Gastroesophageal sphincter (tissue), 3 donors: ENCODE results near the gene MEMO1.

Source experiments
- CTCF ChIP-seq, 4 experiments: fragments of 200-600 bp in 2 of 4; fragments of 450-650 bp in 2 of 4; sonication (generic) in 1 of 4; IDR thresholded peaks; one replicate each; pipeline ENCODE4 v1.5.1; 2017 to 2019; ENCODE audit warnings: antibody characterized with exemption in 4 of 4, mild to moderate bottlenecking in 2 of 4, moderate library complexity in 2 of 4
- EP300 ChIP-seq: sonication (generic); formaldehyde crosslinking; IDR thresholded peaks from one replicate; pipeline ENCODE4 v1.6.1; 2017; ENCODE audit warnings: antibody characterized with exemption, mild to moderate bottlenecking
- POLR2A ChIP-seq, 2 donors: fragments of 450-650 bp; IDR thresholded peaks; one replicate each; pipeline ENCODE4 v1.6.1; 2017; ENCODE audit warnings: antibody characterized with exemption in 2 of 2, mild to moderate bottlenecking in 2 of 2, moderate library complexity in 1 of 2
- POLR2AphosphoS5 ChIP-seq: sonication (generic); formaldehyde crosslinking; IDR thresholded peaks from one replicate; pipeline ENCODE4 v1.6.1; 2017; ENCODE audit warnings: antibody characterized with exemption

- no peak for TF ChIP-seq EP300
- no peak for TF ChIP-seq CTCF (IDR thresholded peaks at IDR 0.05)
- TF ChIP-seq POLR2A (IDR thresholded peaks at IDR 0.05), result no peak
- TF ChIP-seq POLR2AphosphoS5, result no peak
These were observed 64.0 kb downstream of the MEMO1 start for GRCh38 chr2:31946838-31947237.
